CD8-positive, alpha-beta memory T cell (primary cell): Measurements from ENCODE around the gene PKP4. TPM values are rescaled to one million over a fixed set of nuclear protein-coding genes. Genes with fewer than 3 reads are reported as not detected.

Experiments used
- CTCF ChIA-PET: fragments of 350-600 bp; sonication (Branson Sonifier 250); formaldehyde crosslinking; loops from one replicate; lab custom pipeline; 2021; ENCODE audit warnings: antibody characterized with exemption; lab: Charles Lee
- POLR2A ChIA-PET: fragments of 350-600 bp; sonication (Branson Sonifier 250); formaldehyde crosslinking; loops from one replicate; lab custom pipeline; 2021; ENCODE audit warnings: antibody characterized with exemption; lab: Charles Lee
- DNase-seq, 5 donors: peaks; one replicate each; pipeline versions ENCODE4 v3.0.0 to v3.0.0-alpha.2; 2020 to 2022; ENCODE audit warnings: mixed read lengths in 1 of 5
- H3K27ac ChIP-seq: one replicate; pipeline ENCODE4 v1.7.0; 2013; ENCODE audit warnings: low read depth, mild to moderate bottlenecking, low read length, moderate library complexity
- H3K27me3 ChIP-seq: 2 replicates; pipeline ENCODE4 v1.7.0; 2013; ENCODE audit warnings: low read length, mild to moderate bottlenecking; ENCODE audit not compliant: insufficient read depth, poor library complexity, severe bottlenecking
- H3K36me3 ChIP-seq: 2 replicates; pipeline ENCODE4 v1.7.0; 2013; ENCODE audit warnings: mild to moderate bottlenecking, low read length, moderate library complexity; ENCODE audit not compliant: insufficient read depth
- H3K4me1 ChIP-seq: 2 replicates; pipeline ENCODE4 v1.7.0; 2013; ENCODE audit warnings: mild to moderate bottlenecking, low read length, moderate library complexity; ENCODE audit not compliant: insufficient read depth
- H3K4me3 ChIP-seq: 2 replicates; pipeline ENCODE4 v1.7.0; 2013; ENCODE audit warnings: mild to moderate bottlenecking, low read length
- H3K9me3 ChIP-seq: 2 replicates; pipeline ENCODE4 v1.7.0; 2013; ENCODE audit warnings: mild to moderate bottlenecking, low read length
- H3K27ac Mint-ChIP-seq, 8 donors: one replicate each; pipeline ENCODE4 v1.8.0; 2020 to 2021; ENCODE audit warnings: mixed read lengths in 8 of 8, mild to moderate bottlenecking in 6 of 8, inconsistent platforms in 3 of 8, moderate library complexity in 3 of 8
- H3K27me3 Mint-ChIP-seq, 2 donors: one replicate each; pipeline ENCODE4 v1.8.0; 2020 to 2021; ENCODE audit warnings: mixed read lengths in 2 of 2, mild to moderate bottlenecking in 1 of 2, moderate library complexity in 1 of 2
- H3K36me3 Mint-ChIP-seq, 3 donors: one replicate each; pipeline ENCODE4 v1.8.0; 2020 to 2021; ENCODE audit warnings: mixed read lengths in 3 of 3, inconsistent platforms in 1 of 3, mild to moderate bottlenecking in 1 of 3
- H3K4me1 Mint-ChIP-seq, 3 donors: one replicate each; pipeline ENCODE4 v1.8.0; 2020 to 2021; ENCODE audit warnings: mixed read lengths in 3 of 3, inconsistent platforms in 1 of 3, mild to moderate bottlenecking in 1 of 3
- H3K4me3 Mint-ChIP-seq, 7 donors: one replicate each; pipeline ENCODE4 v1.8.0; 2020 to 2021; ENCODE audit warnings: mixed read lengths in 7 of 7, mild to moderate bottlenecking in 6 of 7, moderate library complexity in 4 of 7, inconsistent platforms in 2 of 7
- H3K9me3 Mint-ChIP-seq, 5 donors: one replicate each; pipeline ENCODE4 v1.8.0; 2020 to 2022; ENCODE audit warnings: mixed read lengths in 5 of 5, mild to moderate bottlenecking in 3 of 5, moderate library complexity in 2 of 5, inconsistent platforms in 1 of 5
- polyA plus RNA-seq: library from polyadenylated mRNA; unstranded; fragments of 300-500 nt; fragmentation: Illumina TruSeq; gene quantifications from one replicate; pipeline ENCODE4 v1.2.3, GENCODE V29; 2021
- total RNA-seq, 2 experiments: library from RNA; stranded (reverse); gene quantifications; one replicate each; pipeline ENCODE4 v1.2.3, GENCODE V29; 2021

PKP4 gene, protein sequence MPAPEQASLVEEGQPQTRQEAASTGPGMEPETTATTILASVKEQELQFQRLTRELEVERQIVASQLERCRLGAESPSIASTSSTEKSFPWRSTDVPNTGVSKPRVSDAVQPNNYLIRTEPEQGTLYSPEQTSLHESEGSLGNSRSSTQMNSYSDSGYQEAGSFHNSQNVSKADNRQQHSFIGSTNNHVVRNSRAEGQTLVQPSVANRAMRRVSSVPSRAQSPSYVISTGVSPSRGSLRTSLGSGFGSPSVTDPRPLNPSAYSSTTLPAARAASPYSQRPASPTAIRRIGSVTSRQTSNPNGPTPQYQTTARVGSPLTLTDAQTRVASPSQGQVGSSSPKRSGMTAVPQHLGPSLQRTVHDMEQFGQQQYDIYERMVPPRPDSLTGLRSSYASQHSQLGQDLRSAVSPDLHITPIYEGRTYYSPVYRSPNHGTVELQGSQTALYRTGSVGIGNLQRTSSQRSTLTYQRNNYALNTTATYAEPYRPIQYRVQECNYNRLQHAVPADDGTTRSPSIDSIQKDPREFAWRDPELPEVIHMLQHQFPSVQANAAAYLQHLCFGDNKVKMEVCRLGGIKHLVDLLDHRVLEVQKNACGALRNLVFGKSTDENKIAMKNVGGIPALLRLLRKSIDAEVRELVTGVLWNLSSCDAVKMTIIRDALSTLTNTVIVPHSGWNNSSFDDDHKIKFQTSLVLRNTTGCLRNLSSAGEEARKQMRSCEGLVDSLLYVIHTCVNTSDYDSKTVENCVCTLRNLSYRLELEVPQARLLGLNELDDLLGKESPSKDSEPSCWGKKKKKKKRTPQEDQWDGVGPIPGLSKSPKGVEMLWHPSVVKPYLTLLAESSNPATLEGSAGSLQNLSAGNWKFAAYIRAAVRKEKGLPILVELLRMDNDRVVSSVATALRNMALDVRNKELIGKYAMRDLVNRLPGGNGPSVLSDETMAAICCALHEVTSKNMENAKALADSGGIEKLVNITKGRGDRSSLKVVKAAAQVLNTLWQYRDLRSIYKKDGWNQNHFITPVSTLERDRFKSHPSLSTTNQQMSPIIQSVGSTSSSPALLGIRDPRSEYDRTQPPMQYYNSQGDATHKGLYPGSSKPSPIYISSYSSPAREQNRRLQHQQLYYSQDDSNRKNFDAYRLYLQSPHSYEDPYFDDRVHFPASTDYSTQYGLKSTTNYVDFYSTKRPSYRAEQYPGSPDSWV
- total RNA-seq = 10 to 100 TPM; 29.6 to 32.2 TPM
- 1.5 TPM for polyA plus RNA-seq

DNA sequence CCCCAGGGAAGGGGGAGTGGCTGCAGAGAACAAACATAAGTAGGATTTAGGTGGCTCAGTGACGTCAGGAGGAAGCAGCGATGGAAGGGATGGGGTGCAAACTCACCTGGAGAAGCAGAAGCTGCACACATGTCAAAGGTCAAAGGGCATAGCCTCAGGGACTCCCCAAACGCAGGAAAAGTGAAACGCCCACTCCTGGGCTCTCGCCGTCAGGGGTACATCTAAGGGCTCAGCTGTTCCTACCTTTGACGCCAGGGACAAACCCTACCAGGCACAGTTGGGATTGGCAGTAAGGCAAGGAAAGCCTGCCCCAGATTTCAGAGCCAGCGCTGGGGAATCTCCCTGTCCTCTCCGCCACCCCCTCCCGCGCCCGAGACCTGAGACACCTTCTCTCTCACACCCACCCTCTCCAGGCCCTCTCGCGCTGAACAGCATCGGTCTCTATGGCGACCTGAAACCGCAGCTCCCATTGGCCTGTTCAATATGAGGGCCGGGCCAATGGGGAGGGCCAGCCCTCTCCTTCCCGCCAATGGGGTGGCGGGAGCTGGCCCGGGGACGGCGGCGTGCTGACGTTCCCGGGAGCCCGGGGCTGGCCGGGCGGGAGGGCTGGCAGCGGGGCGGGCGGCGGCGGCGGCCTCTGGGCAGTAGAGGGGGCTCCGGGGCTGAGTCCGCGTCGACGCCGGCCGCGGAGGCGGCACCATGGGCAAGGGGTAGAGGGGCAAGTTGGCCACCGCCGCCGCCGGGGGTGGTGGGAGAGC is at the start of gene PKP4, which contains the start of gene CCDC148:
PKP4 (plus strand) TSS at position 644 of the 758 bp plus-strand sequence. CDS start 76,233 bp downstream, outside the sequence.
CCDC148 (minus strand) TSS at position 445 of the 758 bp plus-strand sequence; CDS start at position 131, 314 bp downstream.
- POLR2A ChIA-PET = interaction anchor here (0.6 to 1.4 kb wide), 3 partner anchors 21 to 829 kb away, joined by 3 to 4 read pairs (median 4); partner anchors contain the start of gene ACVR1C
- Mint-ChIP-seq H3K4me1 (peaks cover 19 to 26% (median 23%) of the 10 kb centered on the region in 3 donors), H3K27ac (peak within 1 kb of the TSS; percentile 73 to 97 (median 90)), H3K36me3 (peaks cover 0 to 8% (median 0%) of the 10 kb centered on the region in 3 donors), H3K4me3 (peak within 1 kb of the TSS; percentile 84 to 96 (median 90)), H3K9me3 (no peaks in the 10 kb centered on the region), H3K27me3 (no peaks in the 10 kb centered on the region)
- Histone ChIP-seq H3K4me1 (peaks cover 14% of the 10 kb centered on the region), H3K9me3 (no peaks in the 10 kb centered on the region), H3K4me3 (peak within 1 kb of the TSS; percentile 79), H3K27ac (peak within 1 kb of the TSS; percentile 60), H3K36me3 (no peaks in the 10 kb centered on the region), H3K27me3 (no peaks in the 10 kb centered on the region)
- CTCF ChIA-PET = interaction anchor here (1.5 to 1.8 kb wide), 2 partner anchors 9 to 19 kb away, joined by 6 read pairs; no protein-coding TSS in a partner anchor
- peak; percentile 82 to 94 (median 90) for DNase-seq

DNA sequence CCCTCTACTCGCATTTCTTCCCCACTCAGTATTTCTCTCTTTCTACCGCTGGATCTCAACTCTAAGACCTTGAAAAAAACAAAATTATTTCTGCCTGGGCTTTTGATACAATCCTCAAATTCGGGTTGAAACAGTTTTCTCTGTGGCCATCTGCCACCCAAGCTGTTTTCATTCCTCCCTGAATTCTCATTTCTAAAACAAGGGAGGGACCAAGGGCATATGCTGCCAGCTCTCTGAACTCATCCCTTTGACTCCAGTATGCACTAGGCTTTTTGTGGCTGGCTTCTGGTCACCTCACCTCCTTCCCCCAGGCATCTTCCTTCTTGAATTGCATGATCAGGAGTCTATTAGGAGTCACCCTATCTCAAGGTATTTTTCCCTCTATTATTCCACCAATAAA is 49.7 kb upstream of the PKP4 start:
- Mint-ChIP-seq H3K27me3 (peaks cover 5 to 12% of the 10 kb centered on the region in 2 donors), H3K4me3 (no peak overlapping the region), H3K27ac (no peak overlapping the region), H3K4me1 (no peaks in the 10 kb centered on the region), H3K9me3 (peaks cover 10 to 22% (median 20%) of the 10 kb centered on the region in 5 donors), H3K36me3 (peaks cover 0 to 2% (median 0%) of the 10 kb centered on the region in 3 donors)
- POLR2A ChIA-PET = no interaction called here
- CTCF ChIA-PET = no interaction called here
- H3K36me3 ChIP-seq = no peaks in the 10 kb centered on the region
- no peaks in the 10 kb centered on the region for H3K27me3 ChIP-seq
- no peak overlapping the region for H3K27ac ChIP-seq
- no peak for DNase-seq
- H3K9me3 ChIP-seq = no peaks in the 10 kb centered on the region
- no peak overlapping the region for H3K4me3 ChIP-seq
- no peaks in the 10 kb centered on the region for H3K4me1 ChIP-seq

DNA sequence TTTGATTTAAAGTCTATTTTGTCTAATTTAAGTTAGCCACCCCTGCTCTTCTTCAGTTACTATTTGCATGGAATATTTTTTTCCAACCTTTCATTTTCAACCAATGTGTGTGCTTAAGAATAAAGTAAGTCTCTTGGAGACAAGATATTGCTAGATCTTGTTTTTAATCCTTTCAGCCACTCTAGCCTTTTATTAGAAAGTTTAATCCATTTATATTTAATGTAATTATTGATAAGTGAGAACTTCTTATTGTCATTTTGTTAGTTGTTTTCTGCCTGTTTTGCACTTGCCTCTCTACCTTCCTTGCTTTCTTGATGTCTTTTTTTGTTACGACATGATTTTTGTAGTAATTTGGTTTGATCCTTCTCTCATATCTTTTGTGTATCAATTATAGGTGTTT is 46.6 kb upstream of the PKP4 start:
- POLR2A ChIA-PET = no interaction called here
- Mint-ChIP-seq H3K4me1 (no peaks in the 10 kb centered on the region), H3K36me3 (peaks cover 0 to 3% (median 2%) of the 10 kb centered on the region in 3 donors), H3K4me3 (no peak overlapping the region), H3K27ac (no peak overlapping the region), H3K9me3 (peaks cover 13 to 31% (median 22%) of the 10 kb centered on the region in 5 donors), H3K27me3 (peaks cover 10 to 24% of the 10 kb centered on the region in 2 donors)
- DNase-seq = no peak
- CTCF ChIA-PET = no interaction called here
- no peak overlapping the region for H3K27ac ChIP-seq
- no peaks in the 10 kb centered on the region for H3K4me1 ChIP-seq
- H3K9me3 ChIP-seq = no peaks in the 10 kb centered on the region
- H3K27me3 ChIP-seq = no peaks in the 10 kb centered on the region
- no peak overlapping the region for H3K4me3 ChIP-seq
- H3K36me3 ChIP-seq = no peaks in the 10 kb centered on the region

DNA sequence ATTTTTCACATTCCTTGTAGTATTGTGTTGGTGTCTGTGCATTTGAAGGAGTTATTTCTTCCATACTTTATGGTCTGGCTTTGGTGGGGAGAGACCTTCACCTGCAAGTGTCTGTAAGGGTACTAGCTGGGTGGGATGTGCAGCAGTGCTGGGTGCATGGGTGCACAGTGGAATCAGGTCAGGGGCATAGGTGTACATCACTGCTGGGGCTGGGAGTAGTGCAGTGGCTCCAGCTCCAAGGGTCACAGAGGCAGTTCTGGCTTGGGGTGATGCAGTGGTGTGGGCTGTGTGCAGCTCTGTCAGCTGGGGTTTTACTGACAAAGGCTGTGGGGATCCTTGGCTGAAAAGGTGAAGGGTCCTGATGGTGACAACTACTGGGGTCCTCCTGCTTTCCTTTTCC is 45.0 kb upstream of the PKP4 start:
- Mint-ChIP-seq H3K27ac (peak overlapping the region in 1 of 8 donors; percentile 16), H3K36me3 (peaks cover 0 to 10% (median 2%) of the 10 kb centered on the region in 3 donors), H3K4me3 (no peak overlapping the region), H3K4me1 (no peaks in the 10 kb centered on the region), H3K9me3 (peaks cover 22 to 42% (median 32%) of the 10 kb centered on the region in 5 donors), H3K27me3 (peaks cover 17 to 30% of the 10 kb centered on the region in 2 donors)
- POLR2A ChIA-PET = no interaction called here
- Histone ChIP-seq H3K9me3 (no peaks in the 10 kb centered on the region), H3K4me1 (no peaks in the 10 kb centered on the region), H3K4me3 (no peak overlapping the region), H3K27ac (no peak overlapping the region), H3K36me3 (no peaks in the 10 kb centered on the region), H3K27me3 (no peaks in the 10 kb centered on the region)
- CTCF ChIA-PET = no interaction called here
- no peak for DNase-seq

DNA sequence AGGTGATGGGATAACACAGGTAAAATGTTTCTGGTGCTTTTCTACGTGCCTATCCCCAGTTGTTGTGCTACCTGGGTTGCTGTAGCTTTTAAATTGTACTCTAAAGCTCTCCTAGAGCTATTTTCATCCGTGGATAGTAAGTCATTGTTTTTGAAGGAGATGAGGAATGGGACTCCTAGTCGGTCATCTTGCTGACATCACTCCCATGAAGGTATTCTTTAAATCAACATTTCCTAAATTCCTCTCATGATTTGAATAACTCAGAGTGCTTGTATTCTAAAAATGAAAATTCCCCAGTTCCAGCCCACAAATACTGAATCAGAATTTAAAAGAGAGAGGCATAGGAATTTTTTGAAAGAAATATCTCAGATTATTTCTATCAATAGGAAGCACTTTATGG is 44.5 kb upstream of the PKP4 start:
- CTCF ChIA-PET = no interaction called here
- peaks cover 22 to 42% (median 32%) of the 10 kb centered on the region in 5 donors for H3K9me3 Mint-ChIP-seq

DNA sequence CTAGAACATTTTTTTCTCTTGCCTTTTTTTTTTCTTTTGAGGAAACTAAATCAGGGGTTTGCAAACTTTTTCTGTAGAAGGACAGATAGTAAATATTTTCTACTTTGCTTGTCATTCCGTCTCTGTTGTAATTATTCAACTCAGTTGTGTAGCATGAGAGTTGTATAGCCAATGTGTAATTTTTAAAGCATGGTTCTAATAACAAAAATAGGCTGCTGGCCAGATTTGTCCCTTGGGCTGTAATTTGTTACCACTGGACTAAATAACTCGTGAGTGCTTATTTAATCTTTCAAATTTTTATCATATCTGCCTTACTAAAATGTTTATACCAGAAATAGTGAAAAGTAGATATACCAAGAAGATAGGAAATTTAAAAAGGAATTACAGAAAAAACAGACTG is 43.2 kb upstream of the PKP4 start:
- ChIA-PET POLR2A (no interaction called here), CTCF (no interaction called here)
- Mint-ChIP-seq H3K9me3 (peaks cover 22 to 42% (median 34%) of the 10 kb centered on the region in 5 donors), H3K4me1 (no peaks in the 10 kb centered on the region), H3K27me3 (peaks cover 20 to 30% of the 10 kb centered on the region in 2 donors), H3K36me3 (peaks cover 0 to 14% (median 2%) of the 10 kb centered on the region in 3 donors), H3K27ac (no peak overlapping the region), H3K4me3 (no peak overlapping the region)
- H3K4me1 ChIP-seq = no peaks in the 10 kb centered on the region
- no peaks in the 10 kb centered on the region for H3K9me3 ChIP-seq
- no peak overlapping the region for H3K27ac ChIP-seq
- H3K36me3 ChIP-seq = no peaks in the 10 kb centered on the region
- no peak for DNase-seq
- no peaks in the 10 kb centered on the region for H3K27me3 ChIP-seq
- no peak overlapping the region for H3K4me3 ChIP-seq

More for the DNA sequence above, 44.5 kb upstream of the PKP4 start:
- Mint-ChIP-seq H3K27ac (no peak overlapping the region), H3K4me3 (no peak overlapping the region), H3K4me1 (no peaks in the 10 kb centered on the region), H3K27me3 (peaks cover 17 to 26% of the 10 kb centered on the region in 2 donors), H3K36me3 (peaks cover 0 to 10% (median 2%) of the 10 kb centered on the region in 3 donors)
- Histone ChIP-seq H3K36me3 (no peaks in the 10 kb centered on the region), H3K27me3 (no peaks in the 10 kb centered on the region), H3K4me3 (no peak overlapping the region), H3K27ac (no peak overlapping the region), H3K4me1 (no peaks in the 10 kb centered on the region), H3K9me3 (no peaks in the 10 kb centered on the region)
- POLR2A ChIA-PET = no interaction called here
- no peak for DNase-seq

DNA sequence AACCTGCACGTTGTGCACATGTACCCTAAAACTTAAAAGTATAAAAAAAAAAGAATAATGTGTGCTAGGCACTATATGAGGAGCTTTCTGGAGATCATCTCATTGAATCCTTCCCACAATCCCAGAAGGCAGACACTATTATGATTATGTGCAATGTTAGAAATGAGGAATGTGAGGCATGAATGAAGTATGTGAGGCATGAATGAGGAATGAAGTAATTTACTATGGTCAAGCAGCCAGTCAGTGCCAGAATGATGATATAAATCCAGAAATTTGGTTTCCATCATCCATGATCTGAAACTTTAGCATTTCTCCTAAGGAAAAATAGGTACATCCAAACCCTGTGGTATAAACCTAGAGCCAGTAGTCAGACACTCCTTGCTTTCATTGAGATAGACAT is 42.2 kb upstream of the PKP4 start:
- DNase-seq = no peak
- Mint-ChIP-seq H3K4me3 (no peak overlapping the region), H3K27ac (no peak overlapping the region), H3K36me3 (peaks cover 0 to 14% (median 2%) of the 10 kb centered on the region in 3 donors), H3K27me3 (peaks cover 20 to 33% of the 10 kb centered on the region in 2 donors), H3K4me1 (no peaks in the 10 kb centered on the region), H3K9me3 (peaks cover 21 to 37% (median 31%) of the 10 kb centered on the region in 5 donors)
- Histone ChIP-seq H3K27me3 (no peaks in the 10 kb centered on the region), H3K4me1 (no peaks in the 10 kb centered on the region), H3K36me3 (no peaks in the 10 kb centered on the region), H3K4me3 (no peak overlapping the region), H3K27ac (no peak overlapping the region), H3K9me3 (no peaks in the 10 kb centered on the region)
- CTCF ChIA-PET = no interaction called here
- POLR2A ChIA-PET = no interaction called here
